Left ventricle myocardium superior (tissue), 1 donor: ENCODE measurements around the gene BGN. TPM values are rescaled to one million over a fixed set of nuclear protein-coding genes. Genes with fewer than 3 reads are reported as not detected.

Source experiments
- ATAC-seq: fragments of 200-7000 bp; cut with Tn5 transposase; one replicate; pipeline ENCODE4 v1.9.1; 2020; ENCODE audit warnings: mild to moderate bottlenecking, moderate library complexity
- DNase-seq: peaks from one replicate; pipeline ENCODE4 v3.0.0-alpha.2; 2020
- intact Hi-C: fragments of 100-400 bp; cut with micrococcal nuclease; formaldehyde crosslinking; loops from one replicate; pipeline ENCODE4 v1.11.0; 2022
- total RNA-seq: library from RNA; stranded (reverse); fragmentation: NEBNext Ultra II Directional; extraction: Animal tissue kit (Norgen Biotek cat#: 25700); gene quantifications from one replicate; pipeline ENCODE4 v1.2.1, GENCODE V29; 2021
- donor health status: DM: no; HTN: yes; CAD: no; lungs with severe emphysema.

Gene BGN
- total RNA-seq, 1 donor from 2014 or later: 40.6 TPM

DNA sequence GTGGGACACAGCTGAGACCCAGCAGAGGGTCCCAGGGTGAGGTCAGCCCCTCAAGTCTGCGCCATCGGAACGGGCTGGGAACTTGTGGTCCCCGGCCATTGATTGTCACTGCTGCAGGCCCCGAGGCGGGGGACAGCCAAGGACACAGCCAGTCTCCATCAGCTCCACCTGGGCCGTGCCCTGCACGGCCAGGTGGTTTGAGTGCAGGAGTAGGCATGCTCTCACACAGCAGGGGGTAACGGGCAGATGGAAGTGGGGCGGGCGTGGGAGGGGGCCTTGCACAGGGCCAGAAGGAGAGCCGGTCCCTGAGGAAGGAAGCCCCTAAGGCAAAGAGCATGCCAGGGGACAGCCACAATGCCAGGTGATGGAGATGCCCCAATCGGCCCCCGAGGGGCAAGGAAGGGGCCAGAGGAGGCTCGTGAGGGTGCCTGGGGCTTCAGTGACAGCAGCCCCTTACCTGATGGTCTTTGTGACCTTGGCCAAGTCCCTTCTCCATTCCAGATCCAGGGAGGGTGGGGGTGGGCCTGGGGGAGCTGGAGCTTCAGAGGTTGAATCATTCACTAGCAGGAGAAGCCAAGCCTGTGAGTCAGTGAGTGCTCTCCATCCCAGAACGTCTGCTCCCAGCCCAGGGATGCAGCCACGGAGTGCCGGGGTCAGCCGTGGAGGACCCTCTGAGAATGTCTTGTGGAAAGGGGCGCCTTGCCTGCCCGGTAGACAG is 24.9 kb downstream of the BGN start:
- DNase-seq (no peak), ATAC-seq (no peak)
- intact Hi-C loops: no loop called here

DNA sequence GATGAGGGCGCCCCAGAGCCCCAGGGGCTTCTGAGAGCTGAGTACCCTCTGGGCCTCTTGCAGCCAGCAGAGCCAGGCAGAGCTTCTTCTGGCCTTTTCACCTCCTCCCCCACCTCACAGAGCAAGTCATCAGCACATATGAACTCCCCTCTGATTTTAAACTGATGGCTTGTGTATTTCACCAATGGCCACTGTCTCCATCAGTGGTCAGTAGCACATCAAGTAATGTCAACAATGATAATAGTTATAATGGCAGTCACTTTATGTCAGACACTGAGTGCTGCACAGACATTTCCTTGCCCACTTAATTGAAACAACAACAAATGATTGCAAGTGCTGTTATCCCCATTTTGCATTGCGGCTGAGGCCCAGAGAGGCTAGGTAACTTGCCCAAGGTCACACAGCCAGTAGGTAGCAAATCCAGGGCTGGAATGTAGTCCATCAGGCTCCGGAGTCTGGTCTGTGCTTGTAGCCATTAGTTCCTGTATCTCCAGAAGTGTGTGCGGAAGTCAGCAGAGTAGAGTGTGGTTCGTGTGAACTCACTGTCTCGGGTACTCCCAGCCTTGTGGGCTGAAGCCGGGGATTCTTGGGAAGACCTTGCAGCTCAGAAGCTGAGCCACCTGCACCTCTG is 25.6 kb downstream of the BGN start:
- intact Hi-C loops: no loop called here
- ATAC-seq (no peak), DNase-seq (no peak)

DNA sequence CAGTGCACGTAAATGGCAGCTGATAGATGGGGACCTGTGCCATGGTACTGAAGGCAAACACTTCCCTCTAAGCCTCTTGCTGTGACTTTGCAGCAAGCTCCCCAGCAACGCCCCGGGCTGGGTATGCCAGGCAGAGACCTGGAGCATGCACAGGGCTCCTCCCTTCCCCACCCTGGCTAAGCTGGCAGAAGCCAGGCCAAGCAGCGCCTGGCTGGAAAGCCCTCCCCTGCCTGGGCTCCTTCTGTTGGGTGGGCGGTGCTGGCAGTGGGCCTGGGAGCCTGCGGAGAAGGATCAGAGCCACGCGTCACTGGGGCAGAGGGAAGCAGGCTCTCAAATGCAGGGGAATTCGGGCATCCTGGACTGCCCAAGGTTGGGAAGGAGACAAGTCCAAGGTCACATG is 26.3 kb downstream of the BGN start:
- ATAC-seq: peak; percentile 34
- intact Hi-C loops: no loop called here
- DNase-seq: no peak

DNA sequence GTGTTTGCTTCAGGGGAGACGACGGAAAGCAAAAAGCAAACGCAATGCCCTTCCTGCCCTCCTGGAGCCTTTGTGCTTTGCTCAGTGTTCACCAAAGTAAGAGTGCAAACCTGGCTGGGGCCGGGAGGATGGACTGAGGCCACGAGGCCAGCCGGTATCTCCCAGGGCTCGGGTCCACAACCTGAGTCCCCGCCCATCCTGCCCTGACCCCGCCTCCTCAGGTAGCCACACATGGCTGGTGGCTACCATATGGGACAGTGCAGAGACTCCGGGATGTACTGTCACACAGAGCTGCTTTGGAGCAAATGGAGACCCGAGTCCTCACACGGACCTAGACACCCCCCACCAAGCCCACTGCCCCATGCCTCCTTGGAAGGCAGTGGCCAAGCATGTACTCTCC is 27.5 kb downstream of the BGN start:
- no peak for ATAC-seq
- intact Hi-C loops: no loop called here

DNA sequence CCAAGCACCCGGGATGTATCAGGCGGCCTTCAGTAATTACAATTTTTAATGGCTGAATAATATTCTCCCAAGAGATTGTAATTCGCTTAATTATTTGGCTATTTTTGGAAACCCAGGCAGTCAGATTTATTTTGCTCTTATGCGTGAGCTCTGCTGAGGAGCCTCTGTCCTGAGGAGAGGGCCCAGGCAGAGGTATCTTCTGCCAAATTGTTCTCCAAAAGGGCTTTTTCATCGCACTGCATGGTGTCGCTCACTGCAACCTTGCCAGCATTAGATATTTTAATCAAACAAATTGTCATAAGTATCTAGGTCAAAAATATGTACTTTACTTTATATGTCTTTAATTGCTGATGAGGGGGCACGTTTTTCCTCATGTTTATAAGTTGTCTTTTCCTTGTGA is 28.5 kb downstream of the BGN start:
- ATAC-seq: no peak
- intact Hi-C loops: no loop called here
- DNase-seq: no peak

More for the DNA sequence above, 27.5 kb downstream of the BGN start:
- no peak for DNase-seq

DNA sequence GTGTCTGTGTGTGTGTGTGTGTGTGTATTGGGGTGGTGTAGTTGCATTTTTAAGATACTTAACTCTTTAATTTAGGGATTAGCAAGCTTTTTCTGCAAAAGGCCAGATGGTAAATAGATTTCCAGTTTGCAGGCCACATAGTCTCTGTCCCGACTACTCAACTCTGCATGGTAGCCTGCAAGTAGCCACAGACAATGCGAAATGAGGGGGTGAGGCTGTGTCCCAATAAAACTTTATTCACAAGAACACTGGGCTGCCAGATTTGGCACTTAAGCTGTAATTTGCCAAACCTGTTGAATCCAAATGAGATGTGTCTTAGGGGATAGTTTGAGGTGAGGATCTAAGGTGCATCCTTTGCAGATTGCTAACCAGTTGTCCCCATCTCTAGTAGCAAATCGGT is 29.5 kb downstream of the BGN start:
- ATAC-seq: no peak
- DNase-seq: no peak
- intact Hi-C loops: no loop called here

DNA sequence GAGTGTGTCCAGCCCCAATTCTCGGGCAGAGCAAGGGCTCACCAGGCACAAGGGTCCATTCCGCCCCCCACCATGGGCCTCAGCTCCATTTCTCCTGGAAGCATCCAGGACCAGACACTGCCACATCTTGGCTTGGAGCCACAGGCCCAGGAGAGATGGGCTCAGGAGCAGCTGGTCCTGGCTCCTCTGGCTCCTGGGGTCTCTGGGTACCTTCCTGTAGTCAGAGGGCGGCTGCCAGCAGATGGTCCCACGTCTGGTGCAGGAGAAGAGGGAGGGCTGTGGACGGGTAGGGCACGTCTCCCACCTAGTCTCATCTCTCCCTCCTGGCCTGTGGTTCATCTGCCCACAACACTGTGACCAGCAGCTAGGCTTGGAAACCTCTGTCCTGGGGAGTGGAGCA is 30.7 kb downstream of the BGN start:
- intact Hi-C loops: no loop called here
- no peak for DNase-seq
- no peak for ATAC-seq

DNA sequence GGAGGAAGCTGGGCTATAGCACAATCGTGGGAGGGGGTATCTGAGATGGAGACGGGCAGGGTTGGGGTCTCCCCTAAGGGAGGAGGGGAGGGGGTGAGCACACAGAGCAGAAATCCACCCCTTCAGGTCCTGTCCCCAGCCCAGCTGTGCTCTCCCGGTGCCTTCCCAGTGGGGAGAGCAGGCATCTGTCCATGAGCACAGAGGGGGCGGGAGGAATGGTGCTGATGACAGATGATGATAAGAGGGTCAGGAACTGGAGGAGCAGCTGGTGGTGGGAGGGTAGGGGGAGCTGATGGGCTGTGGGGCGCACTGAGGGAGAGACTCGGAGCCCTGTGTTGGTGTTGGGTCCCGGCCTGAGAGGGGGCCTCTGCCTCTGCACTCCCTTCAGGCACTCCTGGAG is 31.3 kb downstream of the BGN start:
- ATAC-seq: no peak
- DNase-seq: no peak
- intact Hi-C loops: no loop called here

DNA sequence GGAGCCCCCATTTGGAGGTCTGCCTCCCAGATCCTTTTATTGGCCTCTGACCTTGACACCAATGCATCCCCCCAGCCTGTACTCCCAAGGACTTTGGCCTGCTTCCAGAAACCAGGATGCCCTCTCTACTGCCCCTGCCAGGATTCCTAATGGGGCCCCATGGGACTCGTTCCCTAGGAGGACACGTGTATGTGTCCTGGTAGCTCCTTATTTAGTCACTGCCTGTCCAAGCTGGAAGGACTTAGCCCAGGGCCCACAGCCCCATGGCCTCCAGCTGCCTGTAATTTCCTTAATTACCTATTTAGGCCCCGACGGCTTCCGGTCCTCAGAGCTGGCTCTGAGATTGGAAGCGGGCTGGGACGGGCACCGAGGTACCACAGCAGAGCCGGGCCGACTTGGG is 32.0 kb downstream of the BGN start:
- DNase-seq (no peak), ATAC-seq (no peak)
- intact Hi-C loops: no loop called here

DNA sequence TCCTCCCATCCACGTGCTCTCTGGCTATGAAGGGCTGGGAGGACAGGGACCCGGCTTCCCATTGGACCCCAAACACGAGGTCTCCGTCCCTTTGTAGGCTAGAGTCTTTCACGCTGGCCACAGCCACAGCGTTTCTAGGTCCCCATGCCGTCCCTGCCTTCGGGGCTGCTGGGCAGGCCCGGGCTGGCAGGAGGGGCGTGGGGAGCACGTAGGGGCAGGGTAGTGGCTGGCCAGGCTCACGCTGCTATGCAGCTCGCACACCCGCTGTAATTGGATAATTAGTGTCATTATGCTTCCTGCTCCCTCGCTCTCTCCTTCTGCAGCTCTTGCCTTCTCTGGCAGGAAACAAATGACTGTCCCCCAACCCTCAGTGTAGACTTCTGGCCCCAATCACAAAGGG is 32.4 kb downstream of the BGN start:
- ATAC-seq: no peak

DNA sequence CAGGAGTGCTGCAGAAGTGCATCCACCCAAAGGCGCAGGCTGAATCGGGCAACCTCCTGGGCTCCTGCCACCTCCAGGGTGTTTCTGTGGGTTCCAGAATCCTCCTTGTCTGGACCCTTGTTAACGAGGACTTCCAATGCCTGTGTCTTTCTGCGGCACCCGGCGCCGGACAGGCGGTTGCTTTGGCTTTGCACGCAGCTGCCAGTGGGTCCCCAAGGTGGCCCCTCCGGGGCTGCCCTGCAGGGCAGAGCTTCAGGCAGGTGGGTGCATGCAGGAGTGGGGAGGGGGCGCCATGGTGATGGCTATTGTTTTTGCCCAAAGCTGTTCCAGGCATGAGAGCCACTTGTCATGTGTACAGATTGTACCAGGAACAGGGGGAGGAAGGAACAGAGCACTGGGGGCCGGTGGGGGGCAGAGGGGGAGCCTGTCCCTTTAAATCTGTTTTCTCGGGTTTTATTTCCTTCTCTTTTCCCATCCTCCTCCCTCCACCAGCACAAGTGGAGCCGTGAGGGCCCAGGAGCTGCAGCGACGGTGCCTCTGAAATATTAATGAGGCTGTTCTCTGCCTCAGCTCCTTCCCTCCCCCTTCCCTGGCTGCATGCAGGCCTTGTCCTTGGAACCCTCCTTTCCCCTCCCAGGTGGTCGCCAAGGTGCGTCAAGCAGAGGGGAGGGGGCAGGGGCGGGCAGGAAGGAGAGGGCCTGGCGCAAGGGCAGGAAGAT is 35.8 kb downstream of the BGN start:
- ATAC-seq: no peak
- no peak for DNase-seq
- intact Hi-C loops: no loop called here

More for the DNA sequence above, 32.4 kb downstream of the BGN start:
- intact Hi-C loops: no loop called here
- no peak for DNase-seq

DNA sequence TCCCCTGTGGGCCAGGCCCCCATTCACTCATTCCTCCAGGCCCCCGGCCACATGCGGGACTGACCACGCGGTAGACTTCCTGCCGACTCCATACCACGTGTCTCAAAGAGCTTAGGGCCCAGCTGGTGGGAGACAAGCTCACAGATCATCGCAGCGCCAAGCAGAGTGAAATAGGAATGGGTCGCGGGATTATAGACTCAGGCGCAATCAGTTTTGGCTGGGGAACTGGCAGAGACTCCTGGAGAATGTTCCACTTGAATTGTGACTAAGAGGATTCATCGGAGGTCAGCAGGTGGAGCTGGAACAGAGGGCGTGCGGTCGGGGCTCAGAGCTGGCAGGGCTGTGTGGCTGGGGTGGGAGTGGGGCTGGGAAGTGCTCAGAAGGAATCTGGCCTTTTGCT is 38.3 kb downstream of the BGN start:
- DNase-seq: no peak
- intact Hi-C loops: no loop called here
- ATAC-seq: no peak

DNA sequence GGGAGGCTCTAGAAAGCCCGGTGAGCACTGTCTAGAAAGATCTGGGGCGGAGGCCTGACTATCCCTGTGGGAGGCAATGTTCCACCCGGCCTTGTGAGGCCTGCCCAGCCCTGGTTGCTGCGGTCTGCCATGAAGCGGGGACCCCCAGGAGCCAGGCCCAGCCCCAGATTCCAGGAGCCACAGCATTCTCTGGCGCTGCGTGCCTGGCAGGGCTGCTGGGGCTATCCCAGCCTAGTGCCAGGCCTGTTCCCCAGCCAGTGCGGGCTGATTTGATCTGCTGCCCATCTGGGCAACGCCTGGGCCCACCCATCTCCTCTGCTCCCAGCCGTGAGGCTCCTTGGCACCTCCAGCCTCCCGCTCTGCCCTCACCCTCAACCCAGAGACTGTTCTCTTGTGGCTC is 42.3 kb downstream of the BGN start:
- ATAC-seq (no peak), DNase-seq (no peak)
- intact Hi-C loops: no loop called here

DNA sequence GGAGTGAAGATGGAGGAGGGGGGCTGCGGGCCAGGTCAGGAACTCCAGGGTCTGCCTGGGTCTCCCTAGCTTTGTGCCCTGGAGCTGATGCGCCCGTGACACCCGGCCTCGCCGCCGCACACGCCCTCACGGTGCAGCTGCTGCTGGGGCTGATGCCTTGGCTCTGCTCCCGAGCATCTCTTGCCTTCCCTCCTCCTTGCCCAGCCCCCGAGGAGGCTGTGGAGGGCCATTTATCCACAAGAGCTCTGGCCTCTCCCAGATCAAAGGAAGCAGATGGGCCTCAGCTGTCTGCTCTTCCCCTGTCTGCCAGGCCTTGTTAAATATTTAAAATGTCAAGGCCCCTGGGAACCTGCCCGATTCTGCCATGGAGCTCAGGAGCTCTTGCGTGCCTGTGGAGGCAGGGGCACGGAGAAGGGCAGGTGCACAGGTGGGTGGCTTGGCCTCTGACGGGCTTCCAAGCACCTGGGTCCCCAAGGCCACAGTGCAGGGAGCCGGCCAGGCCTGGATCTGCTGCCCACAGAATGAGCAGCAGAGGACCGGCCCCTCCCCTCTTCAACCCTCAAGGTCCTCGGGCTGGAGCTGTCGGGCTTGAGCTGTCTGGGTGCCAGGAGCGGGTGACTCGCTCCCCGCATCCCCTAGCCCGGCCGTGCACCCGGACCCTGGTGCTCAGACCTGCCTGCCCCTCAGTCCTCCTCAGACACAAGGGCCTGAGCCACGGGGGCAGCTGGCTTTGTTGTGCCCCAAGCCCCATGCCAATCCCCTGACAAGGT is 42.9 kb downstream of the BGN start:
- ATAC-seq (no peak), DNase-seq (no peak)
- intact Hi-C loops: no loop called here

DNA sequence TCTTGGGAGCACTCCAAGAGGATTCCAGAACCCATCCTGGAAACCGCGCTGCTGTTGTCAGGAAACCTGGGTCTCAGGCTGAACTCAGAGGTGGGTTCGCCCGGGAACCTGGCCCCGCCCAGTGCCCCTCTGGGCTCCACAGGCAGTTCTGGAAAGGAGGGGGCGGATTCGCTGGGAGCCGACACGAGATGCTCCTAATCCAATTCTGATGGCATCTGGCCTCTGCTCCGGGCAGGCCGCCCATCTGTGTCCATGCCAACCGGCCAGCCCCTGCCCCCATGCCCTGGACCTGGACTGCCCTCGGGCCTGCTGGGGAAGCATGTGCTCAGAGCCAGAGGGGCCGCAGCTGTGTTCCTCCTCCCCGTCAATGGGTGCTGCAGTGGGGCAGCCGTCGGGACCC is 43.6 kb downstream of the BGN start:
- ATAC-seq (no peak), DNase-seq (no peak)
- intact Hi-C loops: no loop called here

DNA sequence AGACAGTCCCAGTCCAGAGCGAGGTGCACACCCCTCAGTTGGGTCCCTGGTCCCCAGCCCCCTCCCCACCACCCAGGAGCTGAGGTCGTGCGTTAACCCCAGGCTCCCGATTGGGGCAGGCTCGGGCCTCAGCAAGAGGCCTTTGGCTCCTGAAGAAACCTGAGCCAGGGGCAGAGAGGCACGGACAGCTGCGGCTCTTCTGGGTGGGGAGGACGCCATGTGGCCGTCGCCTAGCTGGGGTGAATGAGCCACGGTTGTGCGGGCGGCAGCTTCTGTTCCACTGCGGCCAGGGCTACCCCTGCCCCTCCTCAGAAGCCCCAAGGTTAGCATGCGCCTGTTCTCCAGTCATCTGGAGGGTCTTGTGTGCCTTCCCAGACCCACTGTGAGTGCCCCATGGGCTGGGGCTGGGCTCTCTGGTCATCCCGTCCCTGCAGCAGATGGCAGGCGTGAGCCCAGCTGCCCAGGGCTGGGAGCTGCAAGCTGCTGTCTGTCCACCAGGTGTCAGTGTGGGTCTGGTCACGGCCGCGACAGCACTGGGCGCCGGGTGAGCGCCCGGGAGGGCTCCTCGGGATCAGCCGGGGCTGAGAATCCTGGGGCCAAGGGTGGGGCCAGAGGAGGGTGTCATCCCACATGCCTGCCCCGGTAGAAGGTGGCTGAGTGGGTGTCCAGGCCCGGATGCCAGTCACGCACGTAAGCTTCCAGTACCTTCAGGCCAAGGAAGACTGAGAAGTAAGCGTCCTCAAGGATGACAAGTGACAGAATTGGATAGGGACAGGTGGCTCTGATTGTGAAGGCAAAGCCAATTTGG is 44.6 kb downstream of the BGN start:
- intact Hi-C loops: no loop called here
- ATAC-seq: peak; percentile 93

DNA sequence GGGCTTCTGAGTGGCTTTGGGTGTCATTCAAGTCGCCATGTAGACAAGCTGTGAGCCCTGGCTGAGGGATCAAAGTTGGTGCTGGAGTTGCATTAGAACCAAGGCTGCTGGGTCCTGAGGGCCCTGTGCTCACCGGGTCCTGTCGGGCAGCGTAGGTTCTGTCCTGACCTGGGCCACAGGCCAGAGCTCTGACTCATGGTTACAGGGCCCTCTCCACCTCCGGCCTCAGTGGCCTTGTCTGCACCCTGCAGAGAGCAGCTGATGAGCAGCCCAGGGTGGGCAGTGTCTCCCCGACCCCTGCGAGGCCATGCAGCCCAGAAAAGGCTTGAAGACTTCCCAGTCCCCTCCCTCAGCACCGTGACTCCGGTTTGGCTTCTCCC is 45.2 kb downstream of the BGN start:
- intact Hi-C loops: no loop called here
- no peak for ATAC-seq
- no peak for DNase-seq

More for the DNA sequence above, 44.6 kb downstream of the BGN start:
- peak; percentile 75 for DNase-seq

DNA sequence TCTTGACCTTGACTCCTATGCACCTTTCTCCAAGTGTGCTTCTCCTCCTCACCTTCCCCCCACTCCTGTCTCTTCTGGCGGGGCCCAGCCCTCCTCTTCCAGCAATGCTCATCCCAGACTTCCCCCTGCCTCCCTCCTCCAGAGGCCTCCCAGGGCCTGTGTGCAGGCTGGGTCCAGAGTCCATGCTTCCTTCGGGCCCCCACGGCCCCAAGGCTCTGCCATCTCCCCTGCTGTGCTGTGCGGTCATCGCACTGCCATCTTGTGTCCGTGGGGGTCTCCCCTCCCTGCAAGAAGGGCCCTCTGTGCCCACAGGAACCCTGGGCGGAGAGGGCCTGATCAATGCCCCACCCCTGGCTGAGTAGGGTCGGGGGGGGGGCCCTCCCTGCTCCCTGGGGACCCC is 49.9 kb downstream of the BGN start:
- DNase-seq (no peak), ATAC-seq (no peak)
- intact Hi-C loops: no loop called here

DNA sequence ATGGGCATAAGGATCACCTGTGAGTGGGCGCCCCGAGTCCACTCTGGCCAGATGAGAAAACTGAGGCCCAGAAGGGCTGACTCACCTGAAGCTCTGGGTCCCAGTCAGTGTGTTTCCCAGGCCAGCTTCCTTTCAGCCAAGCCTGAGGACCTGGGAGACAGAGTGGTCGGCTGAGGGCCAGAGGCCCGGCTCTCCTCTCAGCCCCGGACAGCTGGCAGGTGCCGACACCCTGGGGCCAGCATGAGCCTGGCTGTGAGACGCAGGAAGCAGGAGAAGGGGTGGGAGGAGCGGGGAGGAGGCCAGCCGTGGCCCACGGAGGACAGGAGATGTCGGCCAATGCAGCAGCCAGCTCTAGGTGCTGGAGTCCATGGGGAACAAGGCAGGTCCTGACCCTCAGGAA is 51.6 kb downstream of the BGN start:
- intact Hi-C loops: no loop called here
- no peak for ATAC-seq
- no peak for DNase-seq
